Ishikawa (cell line): Measurements from ENCODE around the gene PPP2R2D.

Experiments used
- CEBPB ChIP-seq: IDR thresholded peaks from 2 replicates; pipeline ENCODE4 v1.6.1; 2012
- CREB1 ChIP-seq: IDR thresholded peaks from 2 replicates; pipeline ENCODE4 v1.6.1; 2012; ENCODE audit warnings: low read depth
- EGR1 ChIP-seq: IDR thresholded peaks from 2 replicates; pipeline ENCODE4 v1.6.1; 2012
- EP300 ChIP-seq: IDR thresholded peaks from 2 replicates; pipeline ENCODE4 v1.6.1; 2012; ENCODE audit warnings: borderline replicate concordance
- FOXM1 ChIP-seq: IDR thresholded peaks from 2 replicates; pipeline ENCODE4 v1.6.1; 2012; ENCODE audit warnings: low read depth, borderline replicate concordance
- MAX ChIP-seq: IDR thresholded peaks from 2 replicates; pipeline ENCODE4 v1.6.1; 2012
- NFIC ChIP-seq: IDR thresholded peaks from 2 replicates; pipeline ENCODE4 v1.6.1; 2012
- RAD21 ChIP-seq: IDR thresholded peaks from 2 replicates; pipeline ENCODE4 v1.6.1; 2012; ENCODE audit warnings: low read depth
- REST ChIP-seq: IDR thresholded peaks from 2 replicates; pipeline ENCODE4 v1.6.1; 2012; ENCODE audit warnings: low read depth, mild to moderate bottlenecking
- TAF1 ChIP-seq: IDR thresholded peaks from 2 replicates; pipeline ENCODE4 v1.6.1; 2012; ENCODE audit warnings: low read depth, mild to moderate bottlenecking
- TCF12 ChIP-seq: IDR thresholded peaks from 2 replicates; pipeline ENCODE4 v1.6.1; 2012; ENCODE audit warnings: low read depth
- TEAD4 ChIP-seq: IDR thresholded peaks from 2 replicates; pipeline ENCODE4 v1.6.1; 2012
- USF1 ChIP-seq: IDR thresholded peaks from 2 replicates; pipeline ENCODE4 v1.6.1; 2012
- YY1 ChIP-seq: IDR thresholded peaks from 2 replicates; pipeline ENCODE4 v1.6.1; 2012; ENCODE audit warnings: low read depth
- ZBTB7A ChIP-seq: IDR thresholded peaks from 2 replicates; pipeline ENCODE4 v1.6.1; 2012; ENCODE audit warnings: low read depth

PPP2R2D gene

GRCh38 chr10:131852823-131853609 lies 47.8 kb upstream of the PPP2R2D start:
- no peak for TF ChIP-seq USF1
- no peak for TF ChIP-seq CREB1
- no peak for TF ChIP-seq RAD21
- no peak for TF ChIP-seq YY1

- no peak for TF ChIP-seq CEBPB
- TF ChIP-seq NFIC, result no peak
- no peak for TF ChIP-seq TCF12
- TF ChIP-seq MAX, result no peak
- no peak for TF ChIP-seq REST
- TF ChIP-seq TAF1, result no peak
- TF ChIP-seq EGR1, result no peak
- TF ChIP-seq TEAD4, result no peak
- TF ChIP-seq USF1, result no peak
- no peak for TF ChIP-seq EP300
- TF ChIP-seq CREB1, result no peak
- TF ChIP-seq ZBTB7A, result no peak
- no peak for TF ChIP-seq RAD21
- no peak for TF ChIP-seq YY1
- TF ChIP-seq FOXM1, result no peak
Observed at GRCh38 chr10:131853610-131853964, 47.2 kb upstream of the PPP2R2D start.

GRCh38 chr10:131854579-131855335 lies 46.1 kb upstream of the PPP2R2D start:
- no peak for TF ChIP-seq CEBPB
- no peak for TF ChIP-seq EGR1
- TF ChIP-seq ZBTB7A, result no peak
- TF ChIP-seq FOXM1, result no peak
- no peak for TF ChIP-seq EP300
- TF ChIP-seq NFIC, result no peak
- no peak for TF ChIP-seq RAD21
- TF ChIP-seq MAX, result no peak
- TF ChIP-seq TEAD4, result no peak
- TF ChIP-seq USF1, result no peak
- TF ChIP-seq TCF12, result no peak
- TF ChIP-seq REST, result no peak
- TF ChIP-seq CREB1, result no peak
- no peak for TF ChIP-seq TAF1

GRCh38 chr10:131855461-131856401 lies 45.1 kb upstream of the PPP2R2D start:
- TF ChIP-seq NFIC, result no peak
- TF ChIP-seq REST, result no peak
- no peak for TF ChIP-seq USF1
- no peak for TF ChIP-seq MAX
- no peak for TF ChIP-seq CREB1
- no peak for TF ChIP-seq RAD21
- no peak for TF ChIP-seq TEAD4
- TF ChIP-seq EP300, result no peak
- no peak for TF ChIP-seq YY1
- TF ChIP-seq EGR1, result no peak
- TF ChIP-seq ZBTB7A, result no peak
- no peak for TF ChIP-seq CEBPB
- TF ChIP-seq TAF1, result no peak
